HepG2 (cell line): ENCODE results near the gene GPR158. TPM values are rescaled to one million over a fixed set of nuclear protein-coding genes. Genes with fewer than 3 reads are reported as not detected.

Source experiments
- ATAC-seq: fragments of 200-7000 bp; cut with Tn5 transposase; 3 replicates; pipeline ENCODE4 v1.9.1; 2020; ENCODE audit warnings: mild to moderate bottlenecking, moderate library complexity
- BruUV-seq: library from RNA; stranded (reverse); fragments of 400-500 nt; replicated peaks from 2 replicates; lab custom pipeline; 2021; lab: Mats Ljungman, UMichigan
- CTCF ChIA-PET: fragments of 300-600 bp; formaldehyde crosslinking; extraction: SDS; loops from one replicate; lab custom pipeline; 2021; ENCODE audit warnings: low total read pairs, inconsistent platforms, low intra/inter-chr PET ratio; lab: Yijun Ruan, JAX
- POLR2A ChIA-PET: fragments of 350-600 bp; sonication (Branson Sonifier 250); formaldehyde crosslinking; loops from one replicate; lab custom pipeline; 2020; ENCODE audit warnings: antibody characterized with exemption, inconsistent platforms; lab: Yijun Ruan, JAX
- DNase-seq: peaks from one replicate; pipeline ENCODE4 v3.0.0-alpha.2; 2015; ENCODE audit warnings: low spot score
- FAIRE-seq: peaks from 3 replicates; lab custom pipeline; 2011; peaks lifted over from hg19 to GRCh38; lab: Jason Lieb, UNC
- H2AFZ ChIP-seq: one replicate; pipeline ENCODE4 v1.6.1; 2011; ENCODE audit warnings: low read length, inconsistent platforms
- H3K27ac ChIP-seq: fragments of 300-600 bp; 3 replicates; pipeline ENCODE4 v1.8.0; 2011; ENCODE audit warnings: mixed run types, mild to moderate bottlenecking, mixed read lengths, low read length, inconsistent platforms; ENCODE audit not compliant: insufficient read depth; ENCODE audit errors: extremely low read length
- H3K27me3 ChIP-seq, 2 experiments: fragments of 200-600 bp in 1 of 2; 2 replicates in 1 of 2; 3 replicates in 1 of 2; pipeline versions ENCODE4 v1.6.0 to v1.8.0; 2011; ENCODE audit warnings: low read length in 2 of 2, mild to moderate bottlenecking in 2 of 2, moderate library complexity in 2 of 2, inconsistent platforms in 1 of 2; ENCODE audit not compliant: insufficient read depth in 2 of 2, control insufficient read depth in 1 of 2
- H3K36me3 ChIP-seq, 2 experiments: fragments of 200-600 bp in 1 of 2; replicated peaks in 1 of 2; 2 replicates in 1 of 2; 3 replicates in 1 of 2; pipeline versions ENCODE4 v1.5.1 to v1.8.0; 2011; ENCODE audit warnings: low read length in 2 of 2, inconsistent platforms in 1 of 2; ENCODE audit not compliant: insufficient read depth in 2 of 2, control insufficient read depth in 1 of 2
- H3K4me1 ChIP-seq: 2 replicates; pipeline ENCODE4 v1.5.1; 2012; ENCODE audit warnings: low read length, inconsistent platforms; ENCODE audit not compliant: insufficient read depth
- H3K4me2 ChIP-seq: 2 replicates; pipeline ENCODE4 v1.6.0; 2011; ENCODE audit warnings: low read depth, low read length, inconsistent platforms
- H3K4me3 ChIP-seq, 3 experiments: fragments of 200-600 bp in 1 of 3; sonication (generic), shearing (Covaris generic) in 1 of 3; replicated peaks in 1 of 3; 2 replicates each; pipeline ENCODE4 v1.5.1; 2011 to 2016; ENCODE audit warnings: low read length in 3 of 3, inconsistent platforms in 2 of 3, low read depth in 2 of 3, mild to moderate bottlenecking in 2 of 3, control low read depth in 1 of 3, mixed read lengths in 1 of 3; ENCODE audit not compliant: insufficient read depth in 1 of 3
- H3K79me2 ChIP-seq: one replicate; pipeline ENCODE4 v1.6.1; 2011; ENCODE audit warnings: low read length, inconsistent platforms; ENCODE audit not compliant: insufficient read depth
- H3K9ac ChIP-seq: 2 replicates; pipeline ENCODE4 v1.6.0; 2011; ENCODE audit warnings: mild to moderate bottlenecking, low read depth, low read length, inconsistent platforms; ENCODE audit not compliant: insufficient read depth
- H3K9me3 ChIP-seq: 2 replicates; pipeline ENCODE4 v1.5.1; 2012; ENCODE audit warnings: mild to moderate bottlenecking, low read length
- H4K20me1 ChIP-seq: 2 replicates; pipeline ENCODE4 v1.6.0; 2011; ENCODE audit warnings: inconsistent platforms, mild to moderate bottlenecking, low read length, moderate library complexity; ENCODE audit not compliant: insufficient read depth
- CREM ChIP-seq, 2 experiments: sonication (generic) in 1 of 2; formaldehyde crosslinking in 1 of 2; IDR thresholded peaks; 2 replicates each; pipeline versions ENCODE4 v1.4.0 to v1.6.1; 2016 to 2020; ENCODE audit warnings: antibody characterized with exemption in 1 of 2, mild to moderate bottlenecking in 1 of 2, missing genetic modification reagents in 1 of 2
- FOXK1 ChIP-seq: sonication (generic); formaldehyde crosslinking; IDR thresholded peaks from 2 replicates; pipeline ENCODE4 v1.4.0; 2020; ENCODE audit warnings: low read depth, missing genetic modification reagents, borderline replicate concordance
- HHEX ChIP-seq: IDR thresholded peaks from 2 replicates; pipeline ENCODE4 v1.6.1; 2016; ENCODE audit warnings: control low read depth
- ISX ChIP-seq: sonication (generic); formaldehyde crosslinking; conservative IDR thresholded peaks from 2 replicates; pipeline ENCODE4 v1.5.0; 2020; ENCODE audit warnings: missing genetic modification reagents
- KDM5A ChIP-seq: fragments of 200-600 bp; sonication (generic); IDR thresholded peaks from 2 replicates; pipeline ENCODE4 v1.7.0; 2018; ENCODE audit warnings: antibody characterized with exemption, mild to moderate bottlenecking, low read length, borderline replicate concordance
- RBFOX2 ChIP-seq: fragments of 200-400 bp; formaldehyde crosslinking; IDR thresholded peaks from 2 replicates; pipeline ENCODE4 v1.6.1; 2017; ENCODE audit warnings: low read depth, mild to moderate bottlenecking, low read length
- RORA ChIP-seq: sonication (generic); formaldehyde crosslinking; IDR thresholded peaks from 2 replicates; pipeline ENCODE4 v1.5.0; 2020; ENCODE audit warnings: mild to moderate bottlenecking, missing genetic modification reagents, moderate library complexity
- SNAI1 ChIP-seq: sonication (generic); formaldehyde crosslinking; IDR thresholded peaks from 2 replicates; pipeline ENCODE4 v1.5.0; 2020; ENCODE audit warnings: mild to moderate bottlenecking, missing genetic modification reagents, borderline replicate concordance
- U2AF1 ChIP-seq: fragments of 200-400 bp; formaldehyde crosslinking; optimal IDR thresholded peaks from 2 replicates; pipeline ENCODE3; 2017; ENCODE audit warnings: mild to moderate bottlenecking, low read depth, low read length
- ZFP90 ChIP-seq: sonication (generic); formaldehyde crosslinking; IDR thresholded peaks from 2 replicates; pipeline ENCODE4 v1.8.0; 2022; ENCODE audit warnings: missing genetic modification reagents, mild to moderate bottlenecking, inconsistent platforms, borderline replicate concordance
- ZNF460 ChIP-seq: sonication (generic); formaldehyde crosslinking; IDR thresholded peaks from 2 replicates; pipeline ENCODE4 v1.5.1; 2020; ENCODE audit warnings: missing genetic modification reagents, mild to moderate bottlenecking, borderline replicate concordance
- ZNF550 ChIP-seq: sonication (generic); formaldehyde crosslinking; IDR thresholded peaks from 2 replicates; pipeline ENCODE4 v1.4.0; 2020; ENCODE audit warnings: mild to moderate bottlenecking, missing genetic modification reagents, borderline replicate concordance
- ZNF570 ChIP-seq: sonication (generic); formaldehyde crosslinking; IDR thresholded peaks from 2 replicates; pipeline ENCODE4 v1.4.0; 2020; ENCODE audit warnings: mild to moderate bottlenecking, missing genetic modification reagents, borderline replicate concordance
- ZNF678 ChIP-seq: sonication (generic); formaldehyde crosslinking; IDR thresholded peaks from 2 replicates; pipeline ENCODE4 v1.4.0; 2020; ENCODE audit warnings: mild to moderate bottlenecking, missing genetic modification reagents
- ZNF841 ChIP-seq: sonication (generic); formaldehyde crosslinking; IDR thresholded peaks from 2 replicates; pipeline ENCODE4 v1.8.1; 2023; ENCODE audit warnings: missing genetic modification reagents, borderline replicate concordance
- ZSCAN9 ChIP-seq: IDR thresholded peaks from 2 replicates; pipeline ENCODE4 v1.6.1; 2016; ENCODE audit warnings: borderline replicate concordance
- WGBS: methylation state at CpG from one replicate; pipeline ENCODE4 v1.1.6; 2017; ENCODE audit warnings: low lambda C conversion rate; 5-methylcytosine and 5-hydroxymethylcytosine counted together
- in situ Hi-C: cut with HindIII; loops from 2 replicates; pipeline ENCODE4 v1.10.0; 2017; ENCODE audit warnings: low pct_unique_long_range_greater_than_20kb; ENCODE audit not compliant: extremely low pct_ligation_motif_present
- intact Hi-C: fragments of 100-400 bp; cut with micrococcal nuclease; formaldehyde crosslinking; loops from one replicate; pipeline ENCODE4 v1.10.0; 2022; ENCODE audit not compliant: unreplicated experiment
- polyA plus RNA-seq, 8 experiments: library from polyadenylated mRNA; depleted of rRNA in 3 of 8; stranded (reverse) in 7 of 8; unstranded in 1 of 8; fragments of >200 nt; fragmentation: Illumina TruSeq in 4 of 8; extraction: Trizol in 4 of 8; gene quantifications; 2 replicates each; pipeline versions ENCODE4 v1.2.1 to v1.2.3, GENCODE V29; 2011 to 2016; ENCODE audit warnings: low read depth in 4 of 8, missing spikeins in 1 of 8, mixed read lengths in 1 of 8; ENCODE audit not compliant: insufficient read depth in 1 of 8
- total RNA-seq, 5 experiments: library from RNA; depleted of rRNA; stranded (reverse); fragments of >200 nt; fragmentation: Illumina TruSeq; extraction: Trizol; gene quantifications; 2 replicates each; pipeline ENCODE4 v1.2.3, GENCODE V29; 2016; ENCODE audit warnings: low read depth in 1 of 5
- TF ChIP-seq, protein P1 (sequence below): sonication (generic); formaldehyde crosslinking; IDR thresholded peaks from 2 replicates; pipeline ENCODE4 v1.4.0; 2020; ENCODE audit warnings: missing genetic modification reagents, low read depth, mild to moderate bottlenecking, borderline replicate concordance
- TF ChIP-seq, protein P2 (sequence below): sonication (generic); formaldehyde crosslinking; IDR thresholded peaks from 2 replicates; pipeline ENCODE4 v1.8.0; 2022; ENCODE audit warnings: mild to moderate bottlenecking, missing genetic modification reagents

GPR158 gene
- total and polyA plus RNA-seq, 2 of the 13 experiments (the other 11 are each of a cell fraction or from before 2014, with no cell fraction given), result not detected

DNA sequence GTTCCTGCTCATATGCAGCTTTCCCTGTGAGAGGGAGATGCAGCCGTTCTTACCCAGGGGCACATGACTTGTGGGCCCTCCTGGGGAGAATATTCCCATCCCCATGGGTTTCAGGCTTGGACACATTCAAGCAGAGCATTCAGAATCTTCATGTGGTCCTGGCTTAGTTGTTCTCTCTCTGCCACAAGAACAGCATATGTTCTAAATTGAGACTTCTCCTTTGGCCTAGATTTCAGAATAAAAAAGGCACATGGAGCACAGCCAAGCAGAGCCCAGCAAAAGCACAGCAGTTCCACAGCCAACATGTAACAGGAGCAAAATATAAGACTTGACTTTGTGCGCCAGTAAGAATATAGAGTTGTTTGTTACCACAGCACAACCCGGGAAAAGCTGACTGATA lies 452.8 kb downstream of the GPR158 start:
- ATAC-seq (no peak), DNase-seq (no peak)
- 0% methylated on average over 3 of the region's 3 CpGs for WGBS
- Histone ChIP-seq H3K27me3 (no peaks in the 10 kb centered on the region), H3K4me1 (no peaks in the 10 kb centered on the region), H4K20me1 (no peaks in the 10 kb centered on the region), H3K9me3 (no peaks in the 10 kb centered on the region), H3K27ac (no peak overlapping the region)
- intact Hi-C loops, result no loop called here
- TF ChIP-seq ZNF550 (CRISPR knock-in tag) (no peak), ZNF678 (CRISPR knock-in tag) (no peak), ZNF841 (no peak), CREM (IDR thresholded peaks at IDR 0.05) (no peak), CREM (CRISPR knock-in tag; IDR thresholded peaks at IDR 0.05) (no peak), ZNF460 (no peak), RBFOX2 (no peak), KDM5A (no peak), ZNF570 (CRISPR knock-in tag) (no peak), ZSCAN9 (CRISPR knock-in tag) (no peak), ZFP90 (CRISPR knock-in tag) (no peak)
- TF ChIP-seq, all 625 proteins: peak for 0
- FAIRE-seq, result no peak
- no TSS peak for BruUV-seq
- H3K4me3 ChIP-seq, result no peak overlapping the region
- no peaks in the 10 kb centered on the region for H3K79me2 ChIP-seq
- no peak overlapping the region for H3K9ac ChIP-seq
- no peak overlapping the region for H2AFZ ChIP-seq
- CTCF ChIA-PET, result no interaction called here
- POLR2A ChIA-PET, result no interaction called here
- in situ Hi-C loops, result no loop called here
- no peaks in the 10 kb centered on the region for H3K36me3 ChIP-seq
- H3K4me2 ChIP-seq, result no peak overlapping the region

DNA sequence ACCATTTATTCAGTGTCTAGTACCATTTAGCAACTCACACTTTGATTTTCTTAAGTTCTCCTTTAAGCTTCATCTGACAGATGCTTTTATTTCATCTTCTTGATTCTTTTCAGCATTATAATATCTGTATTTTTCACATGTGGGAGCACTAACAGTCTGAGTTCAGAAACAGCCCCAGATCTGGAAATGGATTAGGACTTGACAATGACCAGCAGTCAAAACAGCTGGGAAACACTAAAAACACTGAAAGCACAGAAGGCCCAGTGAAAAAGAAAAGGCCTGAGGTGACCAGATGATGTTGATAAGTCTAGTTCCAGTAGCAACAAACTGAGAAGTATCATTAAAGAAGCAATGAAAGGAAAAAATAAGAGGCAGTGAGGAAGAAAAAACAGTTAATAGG lies 454.5 kb downstream of the GPR158 start:
- H3K4me2 ChIP-seq, result no peak overlapping the region
- H3K27me3 ChIP-seq, result no peaks in the 10 kb centered on the region; a peak in 1 of 5 replicates
- intact Hi-C loops (no loop called here), in situ Hi-C loops (no loop called here)
- H3K27ac ChIP-seq, result no peak overlapping the region
- no peaks in the 10 kb centered on the region for H3K36me3 ChIP-seq
- no peaks in the 10 kb centered on the region for H3K9me3 ChIP-seq
- H3K4me1 ChIP-seq, result no peaks in the 10 kb centered on the region
- no peaks in the 10 kb centered on the region for H4K20me1 ChIP-seq
- ChIA-PET POLR2A (no interaction called here), CTCF (no interaction called here)
- no TSS peak for BruUV-seq
- H3K4me3 ChIP-seq, result no peak overlapping the region
- TF ChIP-seq RORA (CRISPR knock-in tag) (no peak), FOXK1 (no peak), SNAI1 (CRISPR knock-in tag) (no peak), HHEX (CRISPR knock-in tag) (no peak), U2AF1 (no peak), ISX (CRISPR knock-in tag) (no peak)
- TF ChIP-seq, protein P1, sequence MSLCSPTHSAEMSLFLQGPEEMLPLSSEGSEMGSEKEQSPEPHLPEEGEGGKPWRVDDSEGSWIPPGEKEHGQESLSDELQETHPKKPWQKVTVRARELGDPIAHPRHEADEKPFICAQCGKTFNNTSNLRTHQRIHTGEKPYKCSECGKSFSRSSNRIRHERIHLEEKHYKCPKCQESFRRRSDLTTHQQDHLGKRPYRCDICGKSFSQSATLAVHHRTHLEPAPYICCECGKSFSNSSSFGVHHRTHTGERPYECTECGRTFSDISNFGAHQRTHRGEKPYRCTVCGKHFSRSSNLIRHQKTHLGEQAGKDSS (CRISPR knock-in tag), result no peak
- TF ChIP-seq, protein P2, sequence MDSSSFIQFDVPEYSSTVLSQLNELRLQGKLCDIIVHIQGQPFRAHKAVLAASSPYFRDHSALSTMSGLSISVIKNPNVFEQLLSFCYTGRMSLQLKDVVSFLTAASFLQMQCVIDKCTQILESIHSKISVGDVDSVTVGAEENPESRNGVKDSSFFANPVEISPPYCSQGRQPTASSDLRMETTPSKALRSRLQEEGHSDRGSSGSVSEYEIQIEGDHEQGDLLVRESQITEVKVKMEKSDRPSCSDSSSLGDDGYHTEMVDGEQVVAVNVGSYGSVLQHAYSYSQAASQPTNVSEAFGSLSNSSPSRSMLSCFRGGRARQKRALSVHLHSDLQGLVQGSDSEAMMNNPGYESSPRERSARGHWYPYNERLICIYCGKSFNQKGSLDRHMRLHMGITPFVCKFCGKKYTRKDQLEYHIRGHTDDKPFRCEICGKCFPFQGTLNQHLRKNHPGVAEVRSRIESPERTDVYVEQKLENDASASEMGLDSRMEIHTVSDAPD (CRISPR knock-in tag), result no peak
- H3K79me2 ChIP-seq, result no peaks in the 10 kb centered on the region
- FAIRE-seq, result no peak
- H2AFZ ChIP-seq, result no peak overlapping the region
- no peak for ATAC-seq
- no peak overlapping the region for H3K9ac ChIP-seq
- DNase-seq, result no peak
